Measurements from ENCODE around the gene PRDM9.
"Not testable (repeated sequence)": the region's sequence is repeated elsewhere in the genome, so short reads cannot be mapped to it uniquely, and the experiment has no call there.

DNA sequence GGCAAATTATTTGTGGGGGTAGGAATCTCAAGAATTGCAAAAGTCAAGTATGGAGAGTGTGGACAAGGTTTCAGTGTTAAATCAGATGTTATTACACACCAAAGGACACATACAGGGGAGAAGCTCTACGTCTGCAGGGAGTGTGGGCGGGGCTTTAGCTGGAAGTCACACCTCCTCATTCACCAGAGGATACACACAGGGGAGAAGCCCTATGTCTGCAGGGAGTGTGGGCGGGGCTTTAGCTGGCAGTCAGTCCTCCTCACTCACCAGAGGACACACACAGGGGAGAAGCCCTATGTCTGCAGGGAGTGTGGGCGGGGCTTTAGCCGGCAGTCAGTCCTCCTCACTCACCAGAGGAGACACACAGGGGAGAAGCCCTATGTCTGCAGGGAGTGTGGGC, 19.2 kb downstream of the PRDM9 start:
- TF ChIP-seq POLR2AphosphoS5, POLR2A (IDR thresholded peaks at IDR 0.05): not testable (repeated sequence)
- TF ChIP-seq, protein P1, sequence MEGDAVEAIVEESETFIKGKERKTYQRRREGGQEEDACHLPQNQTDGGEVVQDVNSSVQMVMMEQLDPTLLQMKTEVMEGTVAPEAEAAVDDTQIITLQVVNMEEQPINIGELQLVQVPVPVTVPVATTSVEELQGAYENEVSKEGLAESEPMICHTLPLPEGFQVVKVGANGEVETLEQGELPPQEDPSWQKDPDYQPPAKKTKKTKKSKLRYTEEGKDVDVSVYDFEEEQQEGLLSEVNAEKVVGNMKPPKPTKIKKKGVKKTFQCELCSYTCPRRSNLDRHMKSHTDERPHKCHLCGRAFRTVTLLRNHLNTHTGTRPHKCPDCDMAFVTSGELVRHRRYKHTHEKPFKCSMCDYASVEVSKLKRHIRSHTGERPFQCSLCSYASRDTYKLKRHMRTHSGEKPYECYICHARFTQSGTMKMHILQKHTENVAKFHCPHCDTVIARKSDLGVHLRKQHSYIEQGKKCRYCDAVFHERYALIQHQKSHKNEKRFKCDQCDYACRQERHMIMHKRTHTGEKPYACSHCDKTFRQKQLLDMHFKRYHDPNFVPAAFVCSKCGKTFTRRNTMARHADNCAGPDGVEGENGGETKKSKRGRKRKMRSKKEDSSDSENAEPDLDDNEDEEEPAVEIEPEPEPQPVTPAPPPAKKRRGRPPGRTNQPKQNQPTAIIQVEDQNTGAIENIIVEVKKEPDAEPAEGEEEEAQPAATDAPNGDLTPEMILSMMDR (IDR thresholded peaks at IDR 0.05), result not testable (repeated sequence)
